Measurements from ENCODE around the gene PSMA8. TPM values are rescaled to one million over a fixed set of nuclear protein-coding genes. Genes with fewer than 3 reads are reported as not detected.

Gene PSMA8
- polyA plus RNA-seq, 1 of the 3 experiments (the other 2 are of a cell fraction) = not detected

- Histone ChIP-seq H3K27ac (ENCODE audit: low read depth in 2 of 2, low read length in 1 of 2) (no peak overlapping the region), H3K79me2 (ENCODE audit: insufficient read depth) (no peaks in the 10 kb centered on the region), H3K4me3 (ENCODE audit: low read depth in 2 of 2, low read length in 1 of 2) (no peak overlapping the region), H3K9me3 (no peaks in the 10 kb centered on the region), H3K36me3 (replicated peaks in 1 of 2; ENCODE audit: control insufficient read depth in 1 of 2, insufficient read depth in 2 of 2, low read length in 1 of 2) (no peaks in the 10 kb centered on the region), H4K20me1 (ENCODE audit: insufficient read depth) (no peaks in the 10 kb centered on the region), H3K9ac (no peak overlapping the region), H3K27me3 (ENCODE audit: insufficient read depth) (no peaks in the 10 kb centered on the region), H2AFZ (ENCODE audit: low read depth) (no peak overlapping the region), H3K9me2 (no peaks in the 10 kb centered on the region), H3K4me2 (no peak overlapping the region), H3K4me1 (ENCODE audit: control insufficient read depth in 1 of 2, insufficient read depth in 2 of 2, low read depth in 1 of 2, low read length in 1 of 2) (no peaks in the 10 kb centered on the region), H3F3A (replicated peaks; ENCODE audit: insufficient read depth) (no peaks in the 10 kb centered on the region)
- TF ChIP-seq GABPA (IDR thresholded peaks at IDR 0.05; ENCODE audit: low read depth) (no peak), CTCF (IDR thresholded peaks at IDR 0.05) (no peak), POLR2AphosphoS5 (IDR thresholded peaks at IDR 0.05; ENCODE audit: low read depth, low read length) (no peak), TEAD4 (IDR thresholded peaks at IDR 0.05; ENCODE audit: borderline replicate concordance, insufficient read depth) (no peak), EZH2phosphoT487 (IDR thresholded peaks at IDR 0.05; ENCODE audit: borderline replicate concordance, low read depth) (no peak), MAX (IDR thresholded peaks at IDR 0.05; ENCODE audit: low read depth) (no peak), IRF3 (IDR thresholded peaks at IDR 0.05; ENCODE audit: low read depth, low read length) (no peak), RXRA (IDR thresholded peaks at IDR 0.05; ENCODE audit: borderline replicate concordance, low read depth) (no peak), RFX5 (IDR thresholded peaks at IDR 0.05; ENCODE audit: low read length) (no peak)
- POLR2A ChIA-PET = no interaction called here
- 59% methylated on average over 7 of the region's 7 CpGs for WGBS (ENCODE audit: low lambda C conversion rate)
- no peak for DNase-seq
- CTCF ChIA-PET = no interaction called here
These were observed 47.7 kb downstream of the PSMA8 start for GRCh38 chr18:26181343-26181826.

- Histone ChIP-seq H3K4me2 (no peak overlapping the region), H3K27me3 (ENCODE audit: insufficient read depth) (no peaks in the 10 kb centered on the region), H3K9me3 (no peaks in the 10 kb centered on the region), H3K4me1 (ENCODE audit: control insufficient read depth in 1 of 2, insufficient read depth in 2 of 2, low read depth in 1 of 2, low read length in 1 of 2) (no peaks in the 10 kb centered on the region), H3K9me2 (no peaks in the 10 kb centered on the region), H3K79me2 (ENCODE audit: insufficient read depth) (no peaks in the 10 kb centered on the region), H3F3A (replicated peaks; ENCODE audit: insufficient read depth) (no peaks in the 10 kb centered on the region), H3K27ac (ENCODE audit: low read depth in 2 of 2, low read length in 1 of 2) (no peak overlapping the region), H4K20me1 (ENCODE audit: insufficient read depth) (no peaks in the 10 kb centered on the region), H3K9ac (no peak overlapping the region), H3K4me3 (ENCODE audit: low read depth in 2 of 2, low read length in 1 of 2) (no peak overlapping the region), H3K36me3 (replicated peaks in 1 of 2; ENCODE audit: control insufficient read depth in 1 of 2, insufficient read depth in 2 of 2, low read length in 1 of 2) (no peaks in the 10 kb centered on the region), H2AFZ (ENCODE audit: low read depth) (no peak overlapping the region)
- CTCF ChIA-PET = no interaction called here
- no peak for DNase-seq
- POLR2A ChIA-PET = no interaction called here
- TF ChIP-seq FOXJ3 (CRISPR knock-in tag; IDR thresholded peaks at IDR 0.05) = no peak
- no peak for TF ChIP-seq NFIC (IDR thresholded peaks at IDR 0.05; ENCODE audit: borderline replicate concordance)
- TF ChIP-seq GABPA (IDR thresholded peaks at IDR 0.05; ENCODE audit: low read depth) = no peak
- TF ChIP-seq RAD21 (IDR thresholded peaks at IDR 0.05; ENCODE audit: low read length) = no peak
- TF ChIP-seq REST (IDR thresholded peaks at IDR 0.05; ENCODE audit: low read depth, low read length) = no peak
- no peak for TF ChIP-seq PBX3 (IDR thresholded peaks at IDR 0.05)
- TF ChIP-seq TAF1 (IDR thresholded peaks at IDR 0.05; ENCODE audit: borderline replicate concordance, low read depth, low read length) = no peak
- no peak for TF ChIP-seq GATA2 (CRISPR knock-in tag; IDR thresholded peaks at IDR 0.05)
- no peak for TF ChIP-seq EP300 (IDR thresholded peaks at IDR 0.05; ENCODE audit: borderline replicate concordance in 1 of 2, low read depth in 1 of 2, low read length in 1 of 2)
- no peak for TF ChIP-seq FOXM1 (IDR thresholded peaks at IDR 0.05; ENCODE audit: low read depth)
- TF ChIP-seq SMC3 (IDR thresholded peaks at IDR 0.05; ENCODE audit: low read depth, low read length) = no peak
These were observed 49.9 kb downstream of the PSMA8 start for GRCh38 chr18:26183395-26184112.

Measured in SK-N-SH (cell line).